ENCODE measurements around the gene OST4.

OST4 gene

DNA sequence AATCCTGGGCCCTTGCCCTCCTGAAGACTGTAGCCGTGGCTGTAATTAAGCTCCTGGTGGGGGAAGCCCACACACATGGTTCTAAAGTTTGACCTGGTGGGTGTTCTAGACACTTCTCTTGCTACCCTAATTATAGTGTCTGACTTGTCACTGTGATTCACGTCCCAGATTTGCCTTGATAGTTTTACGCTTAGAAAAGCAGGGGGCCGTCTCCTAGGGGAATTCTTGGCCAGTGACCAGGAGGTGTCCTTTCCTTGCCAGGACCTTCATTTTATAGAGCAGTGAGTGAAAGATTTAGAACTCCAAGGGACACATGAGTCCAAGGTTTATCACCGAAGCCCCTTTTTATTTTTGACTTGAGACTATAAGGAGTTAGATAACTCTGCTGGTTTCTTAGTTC lies 29.7 kb downstream of the OST4 start:
- H3K36me3 ChIP-seq (ENCODE audit: insufficient read depth, low read length): peaks cover 48% of the 10 kb centered on the region; the same call in 1 of the 2 replicates
- no peaks in the 10 kb centered on the region for H3K79me2 ChIP-seq (ENCODE audit: insufficient read depth, low read length)
- H3K4me2 ChIP-seq (ENCODE audit: low read depth, low read length, poor library complexity, severe bottlenecking): no peak overlapping the region
- TF ChIP-seq, protein P1, sequence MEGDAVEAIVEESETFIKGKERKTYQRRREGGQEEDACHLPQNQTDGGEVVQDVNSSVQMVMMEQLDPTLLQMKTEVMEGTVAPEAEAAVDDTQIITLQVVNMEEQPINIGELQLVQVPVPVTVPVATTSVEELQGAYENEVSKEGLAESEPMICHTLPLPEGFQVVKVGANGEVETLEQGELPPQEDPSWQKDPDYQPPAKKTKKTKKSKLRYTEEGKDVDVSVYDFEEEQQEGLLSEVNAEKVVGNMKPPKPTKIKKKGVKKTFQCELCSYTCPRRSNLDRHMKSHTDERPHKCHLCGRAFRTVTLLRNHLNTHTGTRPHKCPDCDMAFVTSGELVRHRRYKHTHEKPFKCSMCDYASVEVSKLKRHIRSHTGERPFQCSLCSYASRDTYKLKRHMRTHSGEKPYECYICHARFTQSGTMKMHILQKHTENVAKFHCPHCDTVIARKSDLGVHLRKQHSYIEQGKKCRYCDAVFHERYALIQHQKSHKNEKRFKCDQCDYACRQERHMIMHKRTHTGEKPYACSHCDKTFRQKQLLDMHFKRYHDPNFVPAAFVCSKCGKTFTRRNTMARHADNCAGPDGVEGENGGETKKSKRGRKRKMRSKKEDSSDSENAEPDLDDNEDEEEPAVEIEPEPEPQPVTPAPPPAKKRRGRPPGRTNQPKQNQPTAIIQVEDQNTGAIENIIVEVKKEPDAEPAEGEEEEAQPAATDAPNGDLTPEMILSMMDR (conservative IDR thresholded peaks at IDR 0.05; ENCODE audit: low read length): no peak
- TF ChIP-seq EZH2phosphoT487 (IDR thresholded peaks at IDR 0.05; ENCODE audit: borderline replicate concordance): no peak
- no peak overlapping the region for H3K9ac ChIP-seq (ENCODE audit: low read depth, low read length, poor library complexity, severe bottlenecking)
- H3K9me3 ChIP-seq (ENCODE audit: insufficient read depth, low read depth, low read length): no peaks in the 10 kb centered on the region
- no peaks in the 10 kb centered on the region for H4K20me1 ChIP-seq (ENCODE audit: insufficient read depth, low read length, poor library complexity, severe bottlenecking)
- H3K27me3 ChIP-seq (ENCODE audit: insufficient read depth, low read length, poor library complexity, severe bottlenecking): no peaks in the 10 kb centered on the region
- no peak overlapping the region for H3K4me3 ChIP-seq (ENCODE audit: low read length, poor library complexity, severe bottlenecking)
- no peaks in the 10 kb centered on the region for H3F3A ChIP-seq (ENCODE audit: low read depth)
- no peak overlapping the region for H2AFZ ChIP-seq (ENCODE audit: low read length)
- no peaks in the 10 kb centered on the region for H3K9me2 ChIP-seq (replicated peaks; ENCODE audit: low read depth, low read length)
- H3K4me1 ChIP-seq (ENCODE audit: insufficient read depth, low read length, poor library complexity, severe bottlenecking): no peaks in the 10 kb centered on the region

DNA sequence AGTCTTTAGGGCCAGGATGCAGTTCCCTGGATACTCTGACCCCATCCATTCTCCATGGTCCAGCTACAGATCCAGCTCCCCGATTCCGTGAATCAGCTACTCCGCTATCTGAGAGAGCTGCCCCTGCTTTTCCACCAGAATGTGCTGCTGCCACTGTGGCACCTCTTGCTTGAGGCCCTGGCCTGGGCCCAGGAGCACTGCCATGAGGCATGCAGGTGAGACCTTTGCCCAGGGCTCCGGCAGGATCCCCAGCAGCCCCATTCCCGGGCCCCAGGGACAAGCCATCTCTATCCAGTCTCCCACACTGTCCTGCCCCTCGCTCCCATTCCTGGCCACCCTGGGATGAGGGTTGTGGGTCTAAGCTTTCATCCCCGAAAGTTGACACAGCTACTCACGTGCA lies 31.2 kb downstream of the OST4 start:
- no peak overlapping the region for H3K4me2 ChIP-seq (ENCODE audit: low read depth, low read length, poor library complexity, severe bottlenecking)
- H3K9me2 ChIP-seq (replicated peaks; ENCODE audit: low read depth, low read length): no peaks in the 10 kb centered on the region
- no peaks in the 10 kb centered on the region for H3K9me3 ChIP-seq (ENCODE audit: insufficient read depth, low read depth, low read length)
- H4K20me1 ChIP-seq (ENCODE audit: insufficient read depth, low read length, poor library complexity, severe bottlenecking): no peaks in the 10 kb centered on the region
- H3K79me2 ChIP-seq (ENCODE audit: insufficient read depth, low read length): peaks cover 9% of the 10 kb centered on the region
- H3K27me3 ChIP-seq (ENCODE audit: insufficient read depth, low read length, poor library complexity, severe bottlenecking): no peaks in the 10 kb centered on the region
- peaks cover 62% of the 10 kb centered on the region; the same call in 1 of the 2 replicates for H3K36me3 ChIP-seq (ENCODE audit: insufficient read depth, low read length)
- peaks cover 7% of the 10 kb centered on the region for H3K4me1 ChIP-seq (ENCODE audit: insufficient read depth, low read length, poor library complexity, severe bottlenecking)
- no peaks in the 10 kb centered on the region for H3F3A ChIP-seq (ENCODE audit: low read depth)
- H3K4me3 ChIP-seq (ENCODE audit: low read length, poor library complexity, severe bottlenecking): no peak overlapping the region
- TF ChIP-seq EZH2phosphoT487 (IDR thresholded peaks at IDR 0.05; ENCODE audit: borderline replicate concordance): no peak
- TF ChIP-seq, protein P1 (conservative IDR thresholded peaks at IDR 0.05; ENCODE audit: low read length): no peak
- H2AFZ ChIP-seq (ENCODE audit: low read length): no peak overlapping the region
- H3K9ac ChIP-seq (ENCODE audit: low read depth, low read length, poor library complexity, severe bottlenecking): no peak overlapping the region

DNA sequence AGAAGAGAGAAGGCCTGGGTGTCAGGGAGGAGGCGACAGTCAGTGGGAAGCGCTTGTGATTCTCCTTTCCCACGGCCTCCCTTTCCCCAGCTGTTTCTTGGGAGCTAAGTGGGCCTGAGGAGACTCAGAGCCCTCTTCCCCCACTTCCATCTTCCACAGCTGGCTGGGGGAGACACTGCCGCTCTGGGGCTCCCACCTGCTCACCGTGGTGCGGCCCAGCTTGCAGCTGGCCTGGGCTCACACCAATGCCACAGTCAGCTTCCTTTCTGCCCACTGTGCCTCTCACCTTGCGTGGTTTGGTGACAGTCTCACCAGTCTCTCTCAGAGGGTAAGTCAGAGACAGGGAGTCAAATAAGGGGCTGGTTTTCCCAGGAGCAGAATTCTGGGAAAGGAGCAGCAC lies 31.6 kb downstream of the OST4 start:
- TF ChIP-seq, protein P1 (conservative IDR thresholded peaks at IDR 0.05; ENCODE audit: low read length): no peak
- no peak for TF ChIP-seq EZH2phosphoT487 (IDR thresholded peaks at IDR 0.05; ENCODE audit: borderline replicate concordance)
- Histone ChIP-seq H3K9me3 (ENCODE audit: insufficient read depth, low read depth, low read length) (no peaks in the 10 kb centered on the region), H3K36me3 (ENCODE audit: insufficient read depth, low read length) (peaks cover 67% of the 10 kb centered on the region; the same call in 1 of the 2 replicates), H3K27me3 (ENCODE audit: insufficient read depth, low read length, poor library complexity, severe bottlenecking) (no peaks in the 10 kb centered on the region), H4K20me1 (ENCODE audit: insufficient read depth, low read length, poor library complexity, severe bottlenecking) (no peaks in the 10 kb centered on the region), H3K4me3 (ENCODE audit: low read length, poor library complexity, severe bottlenecking) (no peak overlapping the region), H3K9me2 (replicated peaks; ENCODE audit: low read depth, low read length) (no peaks in the 10 kb centered on the region), H3K4me2 (ENCODE audit: low read depth, low read length, poor library complexity, severe bottlenecking) (no peak overlapping the region), H3K9ac (ENCODE audit: low read depth, low read length, poor library complexity, severe bottlenecking) (no peak overlapping the region), H2AFZ (ENCODE audit: low read length) (no peak overlapping the region), H3K79me2 (ENCODE audit: insufficient read depth, low read length) (peaks cover 13% of the 10 kb centered on the region), H3K4me1 (ENCODE audit: insufficient read depth, low read length, poor library complexity, severe bottlenecking) (peaks cover 11% of the 10 kb centered on the region), H3F3A (ENCODE audit: low read depth) (no peaks in the 10 kb centered on the region)

All from Loucy (cell line).